Thymus (tissue), 11 donors: ENCODE measurements around the gene SH2D6. TPM values are rescaled to one million over a fixed set of nuclear protein-coding genes. Genes with fewer than 3 reads are reported as not detected.

ENCODE experiments used
- DNase-seq, 9 donors: peaks; one replicate each; pipeline ENCODE4 v3.0.0-alpha.2; 2013; ENCODE audit warnings: low spot score in 9 of 9, low read depth in 6 of 9, missing footprints in 1 of 9
- H3K27ac ChIP-seq, 2 donors: one replicate each; pipeline ENCODE4 v1.5.1; 2013; ENCODE audit warnings: control low read depth in 1 of 2, low read depth in 1 of 2, low read length in 1 of 2, mild to moderate bottlenecking in 1 of 2, moderate library complexity in 1 of 2
- H3K27me3 ChIP-seq, 2 donors: one replicate each; pipeline ENCODE4 v1.5.1; 2013; ENCODE audit warnings: low read length in 1 of 2; ENCODE audit not compliant: control insufficient read depth in 2 of 2, insufficient read depth in 1 of 2
- H3K36me3 ChIP-seq, 2 donors: one replicate each; pipeline ENCODE4 v1.5.1; 2013; ENCODE audit warnings: low read length in 1 of 2, mild to moderate bottlenecking in 1 of 2, moderate library complexity in 1 of 2; ENCODE audit not compliant: control insufficient read depth in 2 of 2, insufficient read depth in 2 of 2
- H3K4me1 ChIP-seq, 2 donors: one replicate each; pipeline ENCODE4 v1.5.1; 2013; ENCODE audit warnings: low read length in 2 of 2; ENCODE audit not compliant: control insufficient read depth in 2 of 2, insufficient read depth in 2 of 2
- H3K4me3 ChIP-seq, 2 donors: one replicate each; pipeline ENCODE4 v1.5.1; 2013; ENCODE audit warnings: low read length in 2 of 2, control low read depth in 1 of 2, mild to moderate bottlenecking in 1 of 2
- H3K9me3 ChIP-seq, 2 donors: one replicate each; pipeline ENCODE4 v1.5.1; 2013; ENCODE audit warnings: low read length in 1 of 2, mild to moderate bottlenecking in 1 of 2; ENCODE audit not compliant: control insufficient read depth in 2 of 2, insufficient read depth in 1 of 2
- WGBS: extraction: QIAGEN DNeasy Blood & Tissue Kit; methylation state at CpG from one replicate; pipeline ENCODE4 v1.1.7; 2013; 5-methylcytosine and 5-hydroxymethylcytosine counted together
- polyA plus RNA-seq: library from polyadenylated mRNA; stranded (reverse); fragments of 200-250 nt; gene quantifications from one replicate; pipeline ENCODE4 v1.2.3, GENCODE V29; 2013
- total RNA-seq: library from RNA; stranded (reverse); fragments of 120-200 nt; gene quantifications from one replicate; pipeline ENCODE4 v1.2.4, GENCODE V29; 2013
- donor health status: healthy.

The SH2D6 gene
- total and polyA plus RNA-seq, 2 donors, result 0.33 to 0.55 TPM

DNA sequence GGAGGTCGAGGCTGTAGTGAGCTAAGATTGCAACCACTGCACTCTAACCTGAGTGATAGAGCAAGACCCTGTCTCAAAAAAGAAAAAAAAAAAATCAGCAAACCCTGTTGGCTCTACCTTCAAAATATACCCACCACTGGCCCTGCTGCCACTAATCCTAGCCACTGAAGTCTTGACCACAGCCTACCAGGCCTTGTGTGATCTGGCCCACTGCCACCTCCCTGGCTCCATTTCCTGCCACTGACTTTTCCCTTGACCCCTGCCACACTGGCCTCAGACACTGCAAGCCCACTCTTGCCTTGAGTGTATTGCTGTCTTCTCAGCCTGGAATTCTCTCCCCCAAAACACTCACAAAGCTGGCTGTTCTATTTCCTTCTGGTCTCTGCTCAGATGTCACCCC is 33.7 kb downstream of the SH2D6 start:
- Histone ChIP-seq H3K9me3 (no peaks in the 10 kb centered on the region), H3K27me3 (no peaks in the 10 kb centered on the region), H3K4me3 (no peak overlapping the region), H3K36me3 (no peaks in the 10 kb centered on the region), H3K4me1 (peaks cover 0 to 3% of the 10 kb centered on the region in 2 donors), H3K27ac (no peak overlapping the region)
- 94% methylated on average over 1 of the region's 1 CpG for WGBS
- no peak for DNase-seq

DNA sequence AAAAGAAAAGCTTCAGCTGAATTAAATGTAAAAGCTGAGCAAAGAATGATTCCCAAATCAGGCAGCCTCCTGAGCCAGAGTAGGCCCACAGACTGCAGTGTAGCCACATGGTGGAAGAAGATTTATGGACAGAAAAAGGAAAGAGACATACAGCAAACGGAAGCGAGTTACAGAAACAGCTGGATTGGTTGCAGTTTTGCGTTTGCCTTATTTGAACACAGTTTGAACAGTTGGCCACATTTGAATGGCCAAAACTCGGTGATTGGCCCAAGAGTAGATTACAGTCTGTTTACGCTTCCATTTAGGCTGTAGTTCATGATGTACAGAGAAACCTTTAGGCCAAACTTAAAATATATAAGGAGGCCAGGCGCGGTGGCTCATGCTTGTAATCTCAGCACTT is 35.1 kb downstream of the SH2D6 start:
- DNase-seq, result no peak
- Histone ChIP-seq H3K27me3 (no peaks in the 10 kb centered on the region), H3K9me3 (no peaks in the 10 kb centered on the region), H3K36me3 (no peaks in the 10 kb centered on the region), H3K27ac (no peak overlapping the region), H3K4me1 (peaks cover 0 to 3% of the 10 kb centered on the region in 2 donors), H3K4me3 (no peak overlapping the region)
- 83% methylated on average over 7 of the region's 7 CpGs for WGBS

DNA sequence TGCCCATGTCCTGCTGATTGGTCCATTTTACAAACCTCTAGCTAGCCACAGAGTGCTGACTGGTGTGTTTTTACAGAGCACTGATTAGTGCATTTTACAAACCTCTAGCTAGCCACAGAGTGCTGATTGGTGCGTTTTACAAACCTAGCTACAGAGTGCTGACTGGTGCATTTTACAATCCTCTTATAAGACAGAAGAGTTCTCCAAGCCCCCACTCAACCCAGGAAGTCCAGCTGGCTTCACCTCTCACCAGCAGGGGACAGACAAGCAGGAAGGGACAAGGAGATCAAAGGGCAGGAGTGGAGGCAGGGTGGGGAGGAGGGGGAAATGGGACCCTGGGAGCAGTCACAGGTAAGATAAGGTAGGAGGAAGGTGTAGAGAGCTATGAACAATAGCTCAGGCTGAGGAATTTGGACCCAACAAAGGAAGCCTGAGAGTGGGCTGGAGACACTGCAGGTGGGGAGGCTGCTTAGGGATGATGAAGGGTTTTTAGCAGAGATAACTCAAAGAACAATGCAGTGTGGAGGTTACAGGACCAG is 37.1 kb downstream of the SH2D6 start:
- no peak overlapping the region for H3K27ac ChIP-seq
- H3K4me1 ChIP-seq, result peaks cover 0 to 3% of the 10 kb centered on the region in 2 donors
- H3K36me3 ChIP-seq, result no peaks in the 10 kb centered on the region
- H3K27me3 ChIP-seq, result no peaks in the 10 kb centered on the region
- 94% methylated on average over 1 of the region's 1 CpG for WGBS
- no peak overlapping the region for H3K4me3 ChIP-seq
- no peak for DNase-seq
- no peaks in the 10 kb centered on the region for H3K9me3 ChIP-seq

DNA sequence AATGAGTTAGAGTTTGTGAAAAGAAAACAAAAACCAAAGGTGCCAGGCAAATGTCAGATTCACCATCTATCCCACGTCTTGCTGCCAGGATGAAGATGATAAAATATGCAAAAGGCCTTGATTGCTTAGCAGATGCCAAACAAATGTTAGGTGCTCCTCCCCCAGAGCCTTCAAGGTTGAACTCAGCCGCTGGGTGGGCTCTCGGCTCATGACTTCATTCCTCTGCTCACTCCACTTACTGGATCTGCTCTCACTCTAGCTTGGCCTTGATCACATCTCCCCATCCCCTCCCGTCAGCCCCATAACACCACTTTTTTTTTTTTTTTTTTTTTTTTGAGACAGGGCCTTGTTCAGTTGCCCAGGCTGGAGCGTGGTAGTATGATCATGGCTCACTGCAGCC is 38.5 kb downstream of the SH2D6 start:
- Histone ChIP-seq H3K27me3 (no peaks in the 10 kb centered on the region), H3K27ac (no peak overlapping the region)

DNA sequence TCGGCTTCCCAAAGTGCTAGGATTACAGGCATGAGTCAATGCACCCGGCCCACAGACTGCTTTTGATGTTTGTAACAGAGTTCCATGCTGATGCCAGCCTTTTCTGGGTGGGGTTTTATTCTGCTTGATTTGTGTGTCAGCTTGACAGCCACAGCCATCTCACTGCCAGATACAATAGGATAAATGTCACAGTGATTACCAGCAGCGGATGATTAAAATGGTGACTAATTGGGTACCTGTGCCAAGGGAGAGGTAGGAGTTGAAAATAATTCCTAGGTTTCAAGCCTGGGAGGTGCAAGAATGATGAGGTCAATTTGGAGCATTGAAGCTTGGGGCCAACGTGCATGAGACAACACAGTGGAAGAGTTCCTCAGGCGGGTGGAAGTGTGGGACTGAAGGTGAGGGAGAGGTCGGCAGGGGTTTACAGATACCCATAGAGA is 39.4 kb downstream of the SH2D6 start:
- Histone ChIP-seq H3K9me3 (no peaks in the 10 kb centered on the region), H3K36me3 (no peaks in the 10 kb centered on the region), H3K4me1 (no peaks in the 10 kb centered on the region), H3K27me3 (no peaks in the 10 kb centered on the region), H3K4me3 (no peak overlapping the region), H3K27ac (no peak overlapping the region)
- WGBS, result 93% methylated on average over 6 of the region's 6 CpGs
- no peak for DNase-seq

More for the DNA sequence above, 38.5 kb downstream of the SH2D6 start:
- Histone ChIP-seq H3K4me1 (peaks cover 0 to 3% of the 10 kb centered on the region in 2 donors), H3K36me3 (no peaks in the 10 kb centered on the region), H3K9me3 (no peaks in the 10 kb centered on the region), H3K4me3 (no peak overlapping the region)
- DNase-seq, result no peak
- WGBS, result 97% methylated on average over 5 of the region's 5 CpGs

DNA sequence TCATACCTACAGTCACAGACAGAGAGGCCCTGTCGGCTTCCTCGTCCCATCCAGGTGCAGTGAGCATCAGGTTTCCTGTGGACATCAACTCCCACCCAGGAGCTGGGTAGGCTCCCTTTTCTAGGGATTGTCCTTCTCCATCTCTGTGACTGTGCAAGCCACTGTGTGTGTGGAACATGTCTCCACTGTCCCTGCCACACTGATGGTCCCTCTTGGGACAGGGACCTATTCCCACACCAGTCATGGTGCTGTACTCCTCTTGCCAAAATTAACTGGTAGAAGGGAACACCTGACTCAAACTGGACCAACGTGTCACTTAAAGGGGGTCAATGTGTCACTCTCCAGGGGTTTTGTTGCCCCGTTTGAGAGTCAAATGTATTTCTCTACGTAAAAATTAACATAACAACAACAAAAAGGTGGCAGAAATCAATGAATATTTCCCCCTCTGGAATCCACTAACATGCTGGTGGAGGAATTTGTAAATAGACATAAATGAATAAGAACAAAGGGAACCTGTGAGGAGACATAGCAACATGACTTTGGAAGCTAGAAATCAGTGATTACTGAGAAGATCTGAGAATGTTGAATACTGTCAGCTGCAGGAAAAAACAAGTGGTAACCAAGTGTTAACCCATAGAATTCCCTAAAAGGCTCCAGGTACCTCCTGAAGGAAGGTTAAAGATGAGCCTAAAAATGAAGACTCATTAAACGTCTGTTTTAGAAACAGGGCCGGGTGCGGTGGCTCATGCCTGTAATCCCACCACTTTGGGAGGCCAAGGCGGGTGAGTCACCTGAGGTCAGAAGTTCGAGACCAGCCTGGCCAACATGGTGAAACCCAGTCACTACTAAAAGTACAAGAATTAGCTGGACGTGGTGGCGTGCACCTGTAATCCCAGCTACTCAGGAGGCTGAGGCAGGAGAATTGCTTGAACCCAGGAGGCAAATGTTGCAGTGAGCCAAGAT is 40.4 kb downstream of the SH2D6 start:
- no peak for DNase-seq
- Histone ChIP-seq H3K27me3 (no peaks in the 10 kb centered on the region), H3K27ac (no peak overlapping the region), H3K4me3 (no peak overlapping the region), H3K36me3 (no peaks in the 10 kb centered on the region), H3K9me3 (no peaks in the 10 kb centered on the region), H3K4me1 (no peaks in the 10 kb centered on the region)
- 97% methylated on average over 12 of the region's 12 CpGs for WGBS

DNA sequence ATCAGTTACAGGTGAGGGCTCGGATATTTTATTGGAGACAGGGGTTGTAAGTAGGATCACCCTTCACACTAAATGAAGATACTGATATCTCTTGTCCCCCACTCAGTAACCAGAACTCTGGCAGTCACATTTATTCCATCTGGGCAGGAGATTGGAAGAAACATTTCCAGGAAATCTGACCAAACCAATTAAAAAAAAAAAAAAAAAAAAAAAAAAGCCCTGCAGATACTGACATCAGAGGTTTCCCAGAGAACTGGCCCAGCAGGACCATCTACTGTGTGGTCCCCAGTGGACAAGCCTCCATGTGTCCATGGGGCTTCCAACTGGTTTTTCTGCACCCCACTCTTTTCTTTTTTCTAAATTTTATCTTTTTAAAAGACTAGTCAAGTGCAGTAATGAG is 41.3 kb downstream of the SH2D6 start:
- H3K27me3 ChIP-seq, result no peaks in the 10 kb centered on the region
- no peaks in the 10 kb centered on the region for H3K9me3 ChIP-seq
- DNase-seq, result no peak
- H3K27ac ChIP-seq, result no peak overlapping the region
- WGBS, result 91% methylated on average over 1 of the region's 1 CpG
- H3K36me3 ChIP-seq, result no peaks in the 10 kb centered on the region
- no peaks in the 10 kb centered on the region for H3K4me1 ChIP-seq
- H3K4me3 ChIP-seq, result no peak overlapping the region

DNA sequence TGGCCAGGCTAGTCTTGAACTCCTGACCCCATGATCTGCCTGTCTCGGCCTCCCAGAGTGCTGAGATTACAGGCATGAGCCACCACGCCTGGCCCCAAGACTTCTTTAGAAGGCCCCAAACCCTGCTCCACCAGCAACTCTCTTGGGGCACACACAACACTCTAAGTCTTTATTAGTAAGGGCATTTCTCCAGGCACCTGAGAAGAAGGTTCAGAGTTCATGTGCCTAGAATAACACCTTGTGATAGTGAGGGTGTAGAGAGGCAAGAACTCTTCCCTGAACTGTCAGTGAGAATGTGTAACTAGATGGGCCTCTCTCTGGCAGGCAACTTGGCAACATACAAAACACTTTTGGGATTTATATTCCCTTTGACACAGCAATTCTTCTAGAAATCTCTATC is 43.8 kb downstream of the SH2D6 start:
- WGBS, result 97% methylated on average over 2 of the region's 2 CpGs
- Histone ChIP-seq H3K36me3 (no peaks in the 10 kb centered on the region), H3K27me3 (no peaks in the 10 kb centered on the region), H3K4me1 (no peaks in the 10 kb centered on the region), H3K27ac (no peak overlapping the region), H3K4me3 (no peak overlapping the region), H3K9me3 (no peaks in the 10 kb centered on the region)
- no peak for DNase-seq

DNA sequence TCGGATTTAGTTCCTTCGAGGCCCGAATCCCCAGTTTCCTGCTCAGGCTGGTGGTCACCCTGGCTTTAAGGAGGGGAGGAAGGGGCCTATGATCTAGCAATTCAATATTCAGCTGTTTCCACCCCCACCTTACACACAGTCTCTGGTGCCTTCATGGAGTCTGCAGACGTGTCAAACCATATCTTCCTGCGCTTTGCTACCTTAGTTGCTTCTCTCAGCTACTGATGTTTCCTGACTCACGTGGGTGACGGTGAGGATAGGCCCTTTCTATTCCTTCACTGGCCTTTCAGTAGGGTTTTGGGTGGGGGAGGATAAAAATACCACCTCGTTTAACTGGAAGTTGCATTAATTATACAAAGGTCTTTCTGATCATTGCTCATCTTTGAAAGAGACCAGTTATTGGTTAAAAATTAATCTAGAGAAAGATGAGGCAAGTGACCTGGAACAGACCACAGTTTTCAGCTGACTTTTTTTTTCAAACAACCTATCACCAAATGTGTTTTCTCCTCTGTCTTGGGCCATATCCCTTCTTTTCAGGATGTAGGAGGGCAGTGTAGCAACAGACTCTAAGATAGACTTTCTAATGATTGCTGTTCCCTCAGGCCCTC is 49.7 kb downstream of the SH2D6 start:
- no peaks in the 10 kb centered on the region for H3K27me3 ChIP-seq
- H3K4me3 ChIP-seq, result no peak overlapping the region
- no peaks in the 10 kb centered on the region for H3K9me3 ChIP-seq
- H3K27ac ChIP-seq, result no peak overlapping the region
- peaks cover 10 to 11% of the 10 kb centered on the region in 2 donors for H3K4me1 ChIP-seq
- 91% methylated on average over 8 of the region's 8 CpGs for WGBS
- no peaks in the 10 kb centered on the region for H3K36me3 ChIP-seq
- no peak for DNase-seq
